Heart left ventricle (tissue), 16 donors: ENCODE results near the gene SEMA3B. TPM values are rescaled to one million over a fixed set of nuclear protein-coding genes. Genes with fewer than 3 reads are reported as not detected.

Experiments
- ATAC-seq, 4 donors: fragments of 200-7000 bp; cut with Tn5 transposase; one replicate each; pipeline ENCODE4 v1.9.1; 2020 to 2022; ENCODE audit warnings: moderate library complexity in 4 of 4, mild to moderate bottlenecking in 3 of 4, moderate number of reproducible peaks in 1 of 4
- DNase-seq, 5 donors: peaks; one replicate each; pipeline ENCODE4 v3.0.0-alpha.2; 2020
- H3K27ac ChIP-seq, 12 donors: fragments of 200-600 bp; sonication (generic) in 4 of 12; one replicate each; pipeline versions ENCODE4 v1.5.0 to v1.8.0; 2016 to 2022; ENCODE audit warnings: mild to moderate bottlenecking in 2 of 12
- H3K27me3 ChIP-seq, 9 donors: fragments of 200-600 bp; sonication (generic) in 2 of 9; one replicate each; pipeline versions ENCODE4 v1.5.1 to v1.8.0; 2016 to 2022; ENCODE audit warnings: mild to moderate bottlenecking in 3 of 9
- H3K36me3 ChIP-seq, 9 donors: fragments of 200-600 bp; sonication (generic) in 2 of 9; one replicate each; pipeline versions ENCODE4 v1.5.0 to v1.8.0; 2018 to 2022; ENCODE audit warnings: mild to moderate bottlenecking in 2 of 9
- H3K4me1 ChIP-seq, 12 donors: fragments of 200-600 bp; sonication (generic) in 4 of 12; one replicate each; pipeline versions ENCODE4 v1.5.0 to v1.8.0; 2016 to 2022; ENCODE audit warnings: mild to moderate bottlenecking in 3 of 12
- H3K4me3 ChIP-seq, 12 donors: fragments of 200-600 bp; sonication (generic) in 4 of 12; one replicate each; pipeline versions ENCODE4 v1.5.0 to v1.8.0; 2017 to 2022; ENCODE audit warnings: mild to moderate bottlenecking in 9 of 12, moderate library complexity in 4 of 12
- H3K9me3 ChIP-seq, 12 donors: fragments of 200-600 bp; sonication (generic) in 4 of 12; one replicate each; pipeline versions ENCODE4 v1.5.0 to v1.8.0; 2016 to 2022; ENCODE audit warnings: mild to moderate bottlenecking in 1 of 12
- CTCF ChIP-seq, 12 donors: fragments of 200-600 bp; sonication (generic) in 4 of 12; IDR thresholded peaks; one replicate each; pipeline versions ENCODE4 v1.5.0 to v1.8.0; 2018 to 2022; ENCODE audit warnings: antibody characterized with exemption in 12 of 12, mild to moderate bottlenecking in 5 of 12
- POLR2A ChIP-seq, 2 donors: fragments of 450-650 bp; IDR thresholded peaks; one replicate each; pipeline ENCODE4 v1.6.1; 2017; ENCODE audit warnings: antibody characterized with exemption in 2 of 2, mild to moderate bottlenecking in 2 of 2, moderate library complexity in 2 of 2
- WGBS, 4 donors: extraction: QIAGEN DNeasy Blood & Tissue Kit in 2 of 4; methylation state at CpG; one replicate each; pipeline versions ENCODE4 v1.1.5 to v1.1.7; 2013 to 2018; 5-methylcytosine and 5-hydroxymethylcytosine counted together
- intact Hi-C, 10 donors: fragments of 100-400 bp; cut with DNase I; formaldehyde crosslinking; loops; one replicate each; pipeline versions ENCODE4 v1.11.1 to v1.14.2; 2022
- polyA plus RNA-seq, 2 donors: library from polyadenylated mRNA; stranded (reverse); fragments of 200-250 nt; gene quantifications; one replicate each; pipeline ENCODE4 v1.2.3, GENCODE V29; 2013
- total RNA-seq, 9 donors: library from RNA; depleted of rRNA in 2 of 9; stranded (reverse); fragments of >200 nt in 2 of 9; fragmentation: NEBNext Ultra II Directional in 3 of 9; extraction: Animal tissue kit (Norgen Biotek cat#: 25700) in 3 of 9; gene quantifications; one replicate each; pipeline versions ENCODE4 v1.1.0 to v1.2.4, GENCODE V29; 2016 to 2023
- donor health status: ischemic (EF 13 %, LVEDD 7.1; RV severe dilation, severe dysfunction).
- donor health status: healthy with polysubstance abuse.
- donor health status: DM: no; HTN: yes; CAD: no.
- donor health status: DM: no; HTN: no; CAD: no.
- donor health status: ischemic (EF 25% LVEDD 6.9; RV normal size, moderate dysfunction).
- donor health status: ischemic (EF 25% LVEDD 5.7; RV mildly dilated, moderate dysfunction).
- donor health status: healthy.
- donor health status: DM: yes; HTN: yes; CAD: no.
- donor health status: ischemic (EF 35%, LVEDD 5.7; RV mildly dilated, moderate dysfunction).
- donor health status: nonischemic (EF 11% LVEDD 7.7; RV severe dilation, severe dysfunction).
- donor health status: DM: yes; HTN: yes; CAD: no.
- donor health status: PGD.
- donor health status: ischemic (EF 29% LVEDD 5.4; RV normal size, mild dysfunction).
- donor health status: nonischemic (EF 23%, LVEDD 6.1; RV moderate dilation, normal function).

The SEMA3B gene
- total and polyA plus RNA-seq, 11 donors: 12.9 to 60.1 (median 19.3) TPM

DNA sequence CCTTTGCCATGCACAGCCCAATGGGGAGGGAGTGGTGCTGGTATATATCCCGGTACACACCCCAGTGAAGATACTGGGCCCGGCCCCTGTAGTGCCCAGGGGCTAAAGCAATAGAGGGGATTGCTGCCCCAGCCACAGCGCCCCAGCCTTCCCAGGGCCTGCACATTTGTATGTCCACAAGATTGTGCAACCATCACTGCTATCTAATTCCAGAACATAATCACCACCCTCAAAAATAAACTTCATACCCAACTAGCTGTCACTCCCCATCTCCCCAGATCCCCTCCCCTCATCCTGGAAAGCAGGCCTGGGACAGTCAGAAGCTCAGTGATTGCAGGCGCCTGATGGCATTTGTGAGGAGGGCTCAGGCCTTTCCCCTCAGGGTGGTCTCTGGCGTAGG, 19.5 kb upstream of the SEMA3B start:
- H3K4me1 ChIP-seq: peaks cover 21 to 100% (median 90%) of the 10 kb centered on the region in 12 donors
- DNase-seq (no peak), ATAC-seq (no peak)
- intact Hi-C loops: no loop called here
- no peaks in the 10 kb centered on the region for H3K9me3 ChIP-seq
- TF ChIP-seq CTCF (IDR thresholded peaks at IDR 0.05) (no peak), POLR2A (IDR thresholded peaks at IDR 0.05) (no peak)
- H3K36me3 ChIP-seq: peaks cover 0 to 81% (median 29%) of the 10 kb centered on the region in 9 donors
- H3K27ac ChIP-seq: peak overlapping the region; percentile 81 to 99 (median 94)
- H3K27me3 ChIP-seq: no peaks in the 10 kb centered on the region
- no peak overlapping the region for H3K4me3 ChIP-seq
- 73 to 100% (median 86%) methylated on average over 2 to 5 of the region's 5 CpGs for WGBS, 4 donors

DNA sequence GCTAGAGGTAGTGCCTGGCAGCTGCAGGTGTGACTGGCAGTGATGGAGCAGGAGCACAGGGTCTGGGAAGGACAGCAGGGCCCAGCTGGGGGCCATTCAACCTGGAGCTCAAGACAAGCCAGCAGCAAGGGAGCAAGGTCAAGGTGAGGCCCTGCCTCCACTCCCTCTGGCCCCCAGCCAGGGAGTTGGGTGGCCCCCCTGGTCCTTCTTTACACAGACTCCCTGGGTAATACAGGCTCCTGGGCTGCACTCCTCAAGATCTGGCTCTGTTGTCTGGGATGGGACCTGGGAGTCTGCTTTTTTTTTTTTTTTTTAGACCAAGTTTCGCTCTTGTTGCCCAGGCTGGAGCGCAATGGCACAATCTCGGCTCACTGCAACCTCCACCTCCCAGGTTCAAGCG, 18.4 kb upstream of the SEMA3B start:
- H3K4me1 ChIP-seq: peaks cover 17 to 100% (median 91%) of the 10 kb centered on the region in 12 donors

GRCh38 chr3:50251220-50251619, 17.7 kb upstream of the SEMA3B start:
- intact Hi-C loops: loop anchor here in 2 of 10 donors (5.0 to 10.0 kb wide), 2 partner anchors 51 to 74 kb away; partner anchors contain the start of genes HYAL1 (in 1 of the 2), HYAL2 (in 1 of the 2) and TUSC2 (in 1 of the 2)
- ATAC-seq (no peak), DNase-seq (no peak)
- Histone ChIP-seq H3K27me3 (no peaks in the 10 kb centered on the region), H3K9me3 (no peaks in the 10 kb centered on the region), H3K36me3 (peaks cover 0 to 87% (median 34%) of the 10 kb centered on the region in 9 donors), H3K4me1 (peaks cover 17 to 98% (median 90%) of the 10 kb centered on the region in 12 donors), H3K27ac (peak overlapping the region; percentile 37 to 99 (median 94)), H3K4me3 (no peak overlapping the region)
- 70 to 85% (median 76%) methylated on average over 7 to 8 of the region's 8 CpGs for WGBS, 4 donors
- TF ChIP-seq CTCF (IDR thresholded peaks at IDR 0.05): no peak
- TF ChIP-seq POLR2A (IDR thresholded peaks at IDR 0.05): no peak

More for the DNA sequence above, 18.4 kb upstream of the SEMA3B start:
- ATAC-seq (no peak), DNase-seq (no peak)
- TF ChIP-seq CTCF (IDR thresholded peaks at IDR 0.05): no peak
- TF ChIP-seq POLR2A (IDR thresholded peaks at IDR 0.05): no peak
- intact Hi-C loops: loop anchor here in 2 of 10 donors (5.0 to 10.0 kb wide), 2 partner anchors 52 to 74 kb away; partner anchors contain the start of genes HYAL1 (in 1 of the 2), HYAL2 (in 1 of the 2) and TUSC2 (in 1 of the 2)
- H3K27ac ChIP-seq: peak overlapping the region in 11 of 12 donors; percentile 85 to 99 (median 94)
- no peak overlapping the region for H3K4me3 ChIP-seq
- H3K9me3 ChIP-seq: no peaks in the 10 kb centered on the region
- WGBS, 4 donors: 87 to 97% (median 92%) methylated on average over 4 of the region's 4 CpGs
- H3K27me3 ChIP-seq: no peaks in the 10 kb centered on the region
- peaks cover 0 to 84% (median 29%) of the 10 kb centered on the region in 9 donors for H3K36me3 ChIP-seq

- intact Hi-C loops: loop anchor here in 2 of 10 donors (5.0 to 10.0 kb wide), 2 partner anchors 48 to 70 kb away; partner anchors contain the start of genes HYAL1 (in 1 of the 2), HYAL2 (in 1 of the 2) and TUSC2 (in 1 of the 2)
- ATAC-seq (peak; percentile 50 to 84 (median 58)), DNase-seq (peak; percentile 78 to 88 (median 86))
- H3K4me3 ChIP-seq: peak overlapping the region in 2 of 12 donors; percentile 7 to 11
- peaks cover 0 to 6% (median 0%) of the 10 kb centered on the region in 12 donors for H3K9me3 ChIP-seq
- H3K27ac ChIP-seq: peak overlapping the region; percentile 82 to 99 (median 92)
- H3K4me1 ChIP-seq: peaks cover 0 to 90% (median 66%) of the 10 kb centered on the region in 12 donors
- peak in 1 of 2 donors; percentile 38 for TF ChIP-seq POLR2A (IDR thresholded peaks at IDR 0.05)
- TF ChIP-seq CTCF (IDR thresholded peaks at IDR 0.05): no peak
- no peaks in the 10 kb centered on the region for H3K27me3 ChIP-seq
- 60 to 65% (median 62%) methylated on average over 7 to 8 of the region's 8 CpGs for WGBS, 4 donors
- peaks cover 0 to 98% (median 56%) of the 10 kb centered on the region in 9 donors for H3K36me3 ChIP-seq
Measured at GRCh38 chr3:50254577-50255250, 14.2 kb upstream of the SEMA3B start.
